Spinal cord (tissue), 10 donors: ENCODE data around the gene SUGT1. TPM values are rescaled to one million over a fixed set of nuclear protein-coding genes. Genes with fewer than 3 reads are reported as not detected.
"Not testable (repeated sequence)": the region's sequence is repeated elsewhere in the genome, so short reads cannot be mapped to it uniquely, and the experiment has no call there.

Experiments used
- DNase-seq, 6 donors: peaks; one replicate each; pipeline versions ENCODE4 v3.0.0 to v3.0.0-alpha.2; 2013 to 2015; ENCODE audit warnings: low spot score in 6 of 6, low read depth in 4 of 6
- H3K27ac ChIP-seq: one replicate; pipeline ENCODE4 v1.5.1; 2013; ENCODE audit warnings: low read depth, low read length, control low read depth
- H3K27me3 ChIP-seq: one replicate; pipeline ENCODE4 v1.6.1; 2013; ENCODE audit warnings: low read length; ENCODE audit not compliant: control insufficient read depth, insufficient read depth
- H3K36me3 ChIP-seq: one replicate; pipeline ENCODE4 v1.6.1; 2013; ENCODE audit warnings: low read length; ENCODE audit not compliant: control insufficient read depth, insufficient read depth
- H3K4me1 ChIP-seq: one replicate; pipeline ENCODE4 v1.6.1; 2013; ENCODE audit warnings: low read length; ENCODE audit not compliant: control insufficient read depth, insufficient read depth
- H3K4me3 ChIP-seq: one replicate; pipeline ENCODE4 v1.5.1; 2013; ENCODE audit warnings: low read depth, low read length, control low read depth
- H3K9me3 ChIP-seq: one replicate; pipeline ENCODE4 v1.6.1; 2013; ENCODE audit warnings: low read length; ENCODE audit not compliant: control insufficient read depth, insufficient read depth
- WGBS: methylation state at CpG from one replicate; pipeline ENCODE4 v1.1.5; 2013; ENCODE audit warnings: missing lambda C conversion rate; ENCODE audit not compliant: insufficient coverage; 5-methylcytosine and 5-hydroxymethylcytosine counted together
- polyA plus RNA-seq, 2 donors: library from polyadenylated mRNA; unstranded; fragments of 120-200 nt; gene quantifications; one replicate each; pipeline ENCODE4 v1.2.1, GENCODE V29; 2013; ENCODE audit not compliant: insufficient read length in 2 of 2
- total RNA-seq, 2 donors: library from RNA; depleted of rRNA in 1 of 2; stranded (reverse); fragments of 120-200 nt in 1 of 2; fragments of >200 nt in 1 of 2; gene quantifications; one replicate each; pipeline versions ENCODE4 v1.2.3 to v1.2.4, GENCODE V29; 2013 to 2014
- donor health status: healthy.

The SUGT1 gene
- total and polyA plus RNA-seq, 4 donors = 44.6 to 62.7 (median 48.9) TPM

DNA sequence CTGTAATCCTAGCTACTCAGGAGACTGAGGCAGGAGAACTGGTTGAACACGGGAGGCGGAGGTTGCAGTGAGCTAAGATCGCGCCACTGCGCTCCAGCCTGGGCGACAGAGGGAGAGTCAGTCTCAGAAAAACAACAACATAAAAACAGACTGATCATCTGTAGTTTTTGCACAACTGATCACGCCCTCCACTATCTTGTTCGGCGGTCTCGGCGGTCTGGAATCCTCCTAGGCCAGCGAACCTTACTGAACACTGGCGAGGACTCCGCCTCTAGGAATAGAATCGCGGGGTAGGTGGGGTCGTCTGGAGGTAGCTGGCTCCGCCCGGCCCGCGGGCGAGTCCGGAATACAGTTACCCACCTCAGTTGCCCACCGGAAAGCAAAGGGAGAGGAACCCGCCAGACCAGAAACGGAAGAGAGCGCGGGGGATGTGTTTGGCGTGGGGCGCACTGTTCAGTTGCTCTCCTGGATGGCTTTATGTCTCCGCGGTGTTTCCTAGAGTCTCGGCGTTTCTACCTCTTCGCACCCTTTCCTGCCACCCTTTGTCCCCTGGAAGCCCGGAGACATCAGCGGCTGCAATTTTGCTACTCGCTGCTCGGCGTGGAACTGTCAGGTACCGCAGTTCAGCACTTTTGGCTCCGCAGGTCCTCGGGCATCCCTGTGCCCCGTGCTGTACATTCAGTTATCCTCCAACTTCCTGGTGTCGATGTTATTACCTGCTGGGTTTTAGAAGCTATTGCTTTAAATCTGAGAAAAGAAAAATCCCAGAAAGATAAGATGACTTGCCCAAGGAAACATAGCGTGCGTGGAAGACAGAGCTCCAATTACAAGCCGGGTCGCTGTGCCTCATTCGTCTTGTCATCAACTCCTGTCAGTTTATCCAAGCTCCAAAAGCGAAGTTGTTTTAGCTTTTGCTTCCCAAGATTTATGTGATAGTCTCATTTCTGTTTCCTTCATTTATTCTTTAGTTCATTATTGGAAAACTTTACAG lies 35.3 kb upstream of the SUGT1 start:
- no peaks in the 10 kb centered on the region for H3K27me3 ChIP-seq
- no peaks in the 10 kb centered on the region for H3K9me3 ChIP-seq
- peaks cover 3% of the 10 kb centered on the region for H3K4me1 ChIP-seq
- H3K27ac ChIP-seq = peak overlapping the region; percentile 84
- peaks cover 2% of the 10 kb centered on the region for H3K36me3 ChIP-seq
- peak overlapping the region; percentile 93 for H3K4me3 ChIP-seq
- DNase-seq = peak; percentile 65 to 97 (median 74)
- 0% methylated on average over 46 of the region's 51 CpGs for WGBS

DNA sequence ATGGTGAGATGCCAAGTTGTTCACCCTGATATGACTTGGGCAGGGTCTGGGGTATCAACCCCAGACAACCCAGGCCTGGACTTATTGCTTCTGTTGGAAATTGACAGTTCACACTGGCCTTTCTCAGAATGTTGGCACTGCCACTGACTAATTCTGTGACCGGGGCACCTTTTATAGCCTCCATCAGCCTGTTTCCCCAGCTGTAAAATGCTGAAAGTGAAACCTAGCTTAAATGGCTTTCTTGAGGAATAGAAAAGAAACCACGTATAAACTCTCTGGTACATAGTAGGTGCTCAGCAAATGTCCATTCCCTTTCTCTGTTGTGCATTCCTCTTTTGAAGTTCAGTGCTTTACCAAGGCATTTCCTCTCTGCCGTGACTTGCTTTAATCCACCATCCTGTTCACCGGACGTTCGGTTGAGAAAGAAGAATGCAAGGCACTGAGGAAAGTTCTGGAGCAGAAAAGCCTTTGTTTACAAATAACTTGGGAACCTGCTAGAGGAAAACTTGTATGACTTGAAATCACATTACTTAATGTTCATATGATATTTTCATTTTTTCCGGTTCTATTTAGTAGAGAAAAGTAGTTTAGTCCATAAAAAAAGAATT lies 21.4 kb upstream of the SUGT1 start:
- not testable (repeated sequence) for DNase-seq, H3K4me3 ChIP-seq, H3K4me1 ChIP-seq, H3K27ac ChIP-seq, H3K27me3 ChIP-seq, H3K9me3 ChIP-seq
- H3K36me3 ChIP-seq = peaks cover 12% of the 10 kb centered on the region
- 86% methylated on average over 1 of the region's 7 CpGs for whole genome bisulfite sequencing

DNA sequence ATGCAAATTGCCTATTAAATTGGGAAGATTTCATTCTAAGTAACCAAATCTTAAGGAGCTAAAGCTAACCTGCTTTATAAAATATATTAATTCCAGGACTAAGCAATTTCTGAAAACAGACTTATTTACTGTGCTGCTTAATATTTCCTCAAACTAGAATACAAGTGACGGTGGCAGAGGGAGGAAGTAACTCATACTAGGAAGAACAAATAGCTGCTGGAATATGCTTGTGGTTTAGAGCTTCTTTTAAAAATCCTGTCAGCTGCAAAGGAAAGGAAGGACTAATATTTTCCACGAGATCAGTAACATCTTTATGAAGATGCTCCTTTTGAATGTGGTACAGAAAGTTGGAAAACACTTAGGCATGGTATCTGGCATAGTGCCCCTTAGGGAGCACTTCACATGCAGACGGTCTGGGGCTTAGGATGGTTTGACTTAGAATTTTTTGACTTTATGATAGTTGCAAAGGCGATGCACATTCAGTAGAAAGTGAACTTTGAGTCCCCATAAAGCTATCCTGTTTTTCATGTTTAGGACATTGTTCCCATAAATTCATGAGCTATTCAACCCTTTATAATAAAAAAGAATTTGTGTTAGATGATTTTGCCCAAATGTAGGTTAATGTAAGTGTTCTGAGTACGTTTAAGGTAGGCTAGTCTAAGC lies 13.8 kb upstream of the SUGT1 start:
- DNase-seq = no peak
- Histone ChIP-seq H3K4me1 (no peaks in the 10 kb centered on the region), H3K27me3 (no peaks in the 10 kb centered on the region), H3K27ac (no peak overlapping the region), H3K36me3 (peaks cover 4% of the 10 kb centered on the region), H3K4me3 (no peak overlapping the region), H3K9me3 (no peaks in the 10 kb centered on the region)
- 76% methylated on average over 3 of the region's 5 CpGs for WGBS

DNA sequence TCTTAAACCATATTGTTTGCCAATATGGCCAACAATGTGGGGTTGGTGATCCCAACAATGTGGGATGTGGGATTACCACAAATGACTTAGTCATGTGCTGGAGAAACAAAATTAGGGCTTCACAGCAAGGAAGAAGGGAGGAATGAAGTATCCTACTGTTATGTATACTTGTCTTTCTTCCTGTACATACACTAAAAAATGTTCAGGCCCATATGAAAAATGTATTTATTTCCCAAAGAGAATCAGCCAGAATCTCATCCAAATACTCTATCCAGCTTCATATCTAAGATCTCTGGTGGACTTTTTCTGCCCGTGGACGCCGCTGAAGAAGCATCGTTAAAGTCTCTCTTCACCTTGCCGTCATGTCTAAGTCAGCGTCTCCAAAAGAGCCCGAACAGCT lies 10.5 kb upstream of the SUGT1 start, which contains the start of gene HNRNPA1L2:
Gene HNRNPA1L2, plus strand, starts transcription at position 301 of the 400 bp plus-strand sequence. Its CDS starts 62 bp downstream, at position 363.
- H3K4me3 ChIP-seq = no peak within 1 kb of the TSS
- WGBS = 100% methylated on average over 5 of the region's 7 CpGs

DNA sequence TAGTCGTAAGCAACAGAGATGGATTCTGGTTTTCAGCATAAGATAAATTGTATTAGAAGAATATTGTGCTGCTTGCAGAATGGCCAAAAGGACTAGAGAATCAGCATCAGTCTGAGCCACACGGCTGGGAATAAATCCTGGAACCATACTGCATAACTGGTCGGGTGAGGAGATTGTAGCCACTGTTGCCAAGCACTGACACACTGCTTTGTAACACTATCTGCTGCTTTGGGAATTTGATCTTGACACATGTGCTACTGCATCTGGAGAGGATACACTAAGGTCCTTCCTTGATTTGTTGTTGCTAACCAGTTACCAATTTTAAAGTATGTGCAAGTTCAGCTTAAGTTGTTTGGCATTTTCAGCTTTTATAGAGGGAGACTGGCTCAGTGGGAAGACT lies 8.5 kb upstream of the SUGT1 start:
- DNase-seq = no peak
- H3K4me1 ChIP-seq = no peaks in the 10 kb centered on the region

More for the DNA sequence above, 10.5 kb upstream of the SUGT1 start, which contains the start of gene HNRNPA1L2:
- no peak for DNase-seq
- Histone ChIP-seq H3K9me3 (no peaks in the 10 kb centered on the region), H3K4me1 (no peaks in the 10 kb centered on the region), H3K27me3 (no peaks in the 10 kb centered on the region), H3K27ac (no peak within 1 kb of the TSS), H3K36me3 (peaks cover 6% of the 10 kb centered on the region)

DNA sequence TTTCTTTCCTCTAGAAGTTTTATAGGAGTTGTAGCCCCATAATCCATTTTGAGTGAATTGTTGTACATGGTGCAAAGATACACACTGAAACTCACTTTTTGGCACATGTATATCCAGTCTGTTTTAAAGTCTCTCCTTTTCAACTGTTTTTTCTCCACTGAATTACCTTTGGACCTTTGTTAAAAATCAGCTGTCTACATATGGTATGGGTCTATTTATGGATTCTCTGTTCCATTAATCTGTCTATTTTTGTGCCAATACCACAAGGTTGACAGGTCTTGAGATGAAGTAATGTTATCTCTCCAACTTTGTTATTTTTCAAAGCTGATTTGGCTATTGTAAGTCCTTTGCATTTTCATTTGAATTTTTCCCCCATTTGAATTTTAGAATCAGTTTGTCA lies 5.7 kb upstream of the SUGT1 start:
- peaks cover 6% of the 10 kb centered on the region for H3K36me3 ChIP-seq
- no peak for DNase-seq
- H3K4me1 ChIP-seq = no peaks in the 10 kb centered on the region
- H3K9me3 ChIP-seq = no peaks in the 10 kb centered on the region
- H3K27ac ChIP-seq = no peak overlapping the region
- H3K4me3 ChIP-seq = no peak overlapping the region
- no peaks in the 10 kb centered on the region for H3K27me3 ChIP-seq

More for the DNA sequence above, 8.5 kb upstream of the SUGT1 start:
- Histone ChIP-seq H3K9me3 (no peaks in the 10 kb centered on the region), H3K36me3 (peaks cover 6% of the 10 kb centered on the region), H3K4me3 (no peak overlapping the region), H3K27ac (no peak overlapping the region), H3K27me3 (no peaks in the 10 kb centered on the region)
- 71% methylated on average over 2 of the region's 3 CpGs for WGBS

DNA sequence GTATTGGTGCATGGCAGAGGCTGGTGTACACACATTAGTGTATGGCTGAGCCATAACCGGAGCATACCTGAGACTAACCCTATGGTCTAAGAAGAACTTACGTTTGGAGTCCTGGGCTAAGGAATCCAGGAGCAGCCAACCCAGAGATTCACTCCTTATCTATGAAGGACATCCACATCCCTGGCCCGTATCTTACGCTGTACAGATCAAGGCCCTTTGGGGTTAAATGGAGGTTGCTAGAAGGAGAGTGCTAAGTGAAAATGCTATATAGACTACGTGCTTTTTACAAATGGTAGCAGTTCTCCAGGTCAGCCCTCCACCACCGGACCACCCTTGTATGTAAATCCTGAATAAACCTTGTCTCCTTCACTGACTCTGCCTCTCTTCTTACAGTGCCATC lies 1.9 kb upstream of the SUGT1 start:
- Histone ChIP-seq H3K9me3 (no peaks in the 10 kb centered on the region), H3K4me1 (peaks cover 5% of the 10 kb centered on the region), H3K27ac (no peak overlapping the region), H3K36me3 (peaks cover 4% of the 10 kb centered on the region), H3K4me3 (peak overlapping the region; percentile 95), H3K27me3 (no peaks in the 10 kb centered on the region)
- no CpG with 5 or more reads among the region's 6 CpGs for WGBS
- DNase-seq = peak in 1 of 6 donors; percentile 7

DNA sequence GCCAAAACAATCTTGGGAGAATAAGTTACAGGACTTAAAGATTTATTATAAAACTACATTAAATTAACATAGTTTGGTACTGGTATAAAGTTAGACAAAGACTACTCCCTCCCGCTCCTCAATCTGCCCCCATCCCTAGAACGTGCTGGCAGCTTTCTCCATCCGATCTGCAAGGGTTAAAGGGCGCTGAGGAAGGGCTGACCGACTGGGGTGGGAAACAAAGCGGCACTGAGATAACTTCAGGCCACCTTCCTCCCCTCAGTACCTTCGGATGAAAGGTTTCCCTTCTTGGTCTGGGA lies 790 bp upstream of the SUGT1 start:
- Histone ChIP-seq H3K27ac (peak overlapping the region; percentile 98), H3K36me3 (peaks cover 4% of the 10 kb centered on the region)
- 0% methylated on average over 4 of the region's 7 CpGs for WGBS

DNA sequence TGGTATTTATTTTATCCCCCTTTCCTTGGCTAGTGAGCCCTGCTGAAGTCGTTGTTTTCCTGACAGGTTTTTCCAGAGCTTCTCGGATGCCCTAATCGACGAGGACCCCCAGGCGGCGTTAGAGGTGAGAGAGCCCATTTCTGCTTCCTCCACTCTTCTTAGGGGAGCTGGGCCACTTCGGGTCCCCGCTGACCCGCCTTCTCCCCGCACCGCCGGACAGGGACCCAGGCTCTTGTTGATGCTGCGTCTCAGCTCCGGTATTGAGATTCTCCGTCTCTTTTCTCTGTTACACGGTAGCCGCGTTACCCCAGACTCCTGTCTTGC lies 306 bp downstream of the SUGT1 start:
- no peak for DNase-seq
- no peaks in the 10 kb centered on the region for H3K9me3 ChIP-seq
- WGBS = under 1% methylated on average over 15 of the region's 18 CpGs
- H3K27ac ChIP-seq = peak overlapping the region; percentile 98
- H3K4me3 ChIP-seq = peak overlapping the region; percentile 95
- H3K36me3 ChIP-seq = peaks cover 4% of the 10 kb centered on the region
- peaks cover 5% of the 10 kb centered on the region for H3K4me1 ChIP-seq
- H3K27me3 ChIP-seq = no peaks in the 10 kb centered on the region

More for the DNA sequence above, 790 bp upstream of the SUGT1 start:
- Histone ChIP-seq H3K9me3 (no peaks in the 10 kb centered on the region), H3K27me3 (no peaks in the 10 kb centered on the region), H3K4me3 (peak overlapping the region; percentile 95), H3K4me1 (peaks cover 5% of the 10 kb centered on the region)
- no peak for DNase-seq
